Fibroblast of the aortic adventitia (primary cell): ENCODE measurements around the gene EVX2. TPM values are rescaled to one million over a fixed set of nuclear protein-coding genes. Genes with fewer than 3 reads are reported as not detected.

Source experiments
- DNase-seq: peaks from one replicate; pipeline ENCODE4 v3.0.0-alpha.2; 2010; ENCODE audit warnings: low read depth
- H3K4me3 ChIP-seq: 2 replicates; pipeline ENCODE4 v1.5.1; 2011; ENCODE audit warnings: low read depth, mild to moderate bottlenecking, control low read depth, low read length, moderate library complexity
- CTCF ChIP-seq: IDR thresholded peaks from 2 replicates; pipeline ENCODE4 v1.5.1; 2011; ENCODE audit warnings: mild to moderate bottlenecking, low read length, control low read depth, inconsistent platforms; ENCODE audit not compliant: insufficient read depth
- total RNA-seq: library from RNA; depleted of rRNA; stranded (reverse); fragments of >200 nt; gene quantifications from 2 replicates; pipeline ENCODE4 v1.2.3, GENCODE V29; 2012; ENCODE audit warnings: low replicate concordance

EVX2 gene
- total RNA-seq, 1 donor = not detected

GRCh38 chr2:176088937-176089842 is 5.4 kb upstream of the EVX2 start:
- no peak for TF ChIP-seq CTCF
- no peak overlapping the region for H3K4me3 ChIP-seq
- no peak for DNase-seq

- TF ChIP-seq CTCF = peak; percentile 88
- peak overlapping the region; percentile 53 for H3K4me3 ChIP-seq
- DNase-seq = peak; percentile 41
Observed at GRCh38 chr2:176088048-176088936, 4.5 kb upstream of the EVX2 start.

GRCh38 chr2:176087330-176088047 is 3.7 kb upstream of the EVX2 start:
- no peak overlapping the region for H3K4me3 ChIP-seq
- no peak for TF ChIP-seq CTCF
- no peak for DNase-seq

- TF ChIP-seq CTCF = peak; percentile 55
- DNase-seq = peak; percentile 37
- H3K4me3 ChIP-seq = no peak overlapping the region
Observed at GRCh38 chr2:176085861-176086771, 2.4 kb upstream of the EVX2 start.

- no peak for TF ChIP-seq CTCF
- DNase-seq = no peak
Observed at GRCh38 chr2:176085120-176085788, 1.5 kb upstream of the EVX2 start.

More at GRCh38 chr2:176085120-176085788, 1.5 kb upstream of the EVX2 start:
- H3K4me3 ChIP-seq = no peak overlapping the region
